Neural crest cell (in vitro differentiated cells): ENCODE results near the gene VSTM1. TPM values are rescaled to one million over a fixed set of nuclear protein-coding genes. Genes with fewer than 3 reads are reported as not detected.

ENCODE experiments used
- DNase-seq: peaks from one replicate; pipeline ENCODE4 v3.0.0; 2021; ENCODE audit warnings: low read depth, mixed read lengths, low spot score
- H3K27ac Mint-ChIP-seq: one replicate; pipeline ENCODE4 v1.8.0; 2021; ENCODE audit warnings: mild to moderate bottlenecking, mixed read lengths; ENCODE audit not compliant: unreplicated experiment
- H3K27me3 Mint-ChIP-seq: 2 replicates; pipeline ENCODE4 v1.8.0; 2021; ENCODE audit warnings: low read depth, mild to moderate bottlenecking, mixed read lengths
- H3K36me3 Mint-ChIP-seq: 2 replicates; pipeline ENCODE4 v1.8.0; 2021; ENCODE audit warnings: low read depth, mild to moderate bottlenecking, mixed read lengths
- H3K4me1 Mint-ChIP-seq: 2 replicates; pipeline ENCODE4 v1.8.0; 2021; ENCODE audit warnings: mixed read lengths
- H3K4me3 Mint-ChIP-seq: one replicate; pipeline ENCODE4 v1.8.0; 2021; ENCODE audit warnings: mild to moderate bottlenecking, mixed read lengths
- H3K9me3 Mint-ChIP-seq: 2 replicates; pipeline ENCODE4 v1.8.0; 2021; ENCODE audit warnings: mixed read lengths
- long read RNA-seq: library from polyadenylated mRNA; unstranded; transcript quantifications from one replicate; pipeline ENCODE4 v2.0.0, GENCODE V29; 2020
- total RNA-seq: library from RNA; stranded (reverse); gene quantifications from 2 replicates; pipeline ENCODE4 v1.2.1, GENCODE V29; 2021
- TF ChIP-seq, protein P1 (sequence below): fragments of 200-600 bp; sonication (generic); conservative IDR thresholded peaks from 2 replicates; pipeline ENCODE4 v1.5.0; 2021; ENCODE audit warnings: antibody characterized with exemption, mild to moderate bottlenecking

VSTM1 gene
- not detected in 2 replicates for total RNA-seq
- long read RNA-seq, result 0 reads

- Mint-ChIP-seq H3K4me3 (no peak within 1 kb of the TSS), H3K27ac (no peak within 1 kb of the TSS), H3K27me3 (no peaks in the 10 kb centered on the region), H3K9me3 (no peaks in the 10 kb centered on the region), H3K36me3 (no peaks in the 10 kb centered on the region), H3K4me1 (peaks cover 1% of the 10 kb centered on the region)
- DNase-seq, result no peak
- TF ChIP-seq, protein P1, sequence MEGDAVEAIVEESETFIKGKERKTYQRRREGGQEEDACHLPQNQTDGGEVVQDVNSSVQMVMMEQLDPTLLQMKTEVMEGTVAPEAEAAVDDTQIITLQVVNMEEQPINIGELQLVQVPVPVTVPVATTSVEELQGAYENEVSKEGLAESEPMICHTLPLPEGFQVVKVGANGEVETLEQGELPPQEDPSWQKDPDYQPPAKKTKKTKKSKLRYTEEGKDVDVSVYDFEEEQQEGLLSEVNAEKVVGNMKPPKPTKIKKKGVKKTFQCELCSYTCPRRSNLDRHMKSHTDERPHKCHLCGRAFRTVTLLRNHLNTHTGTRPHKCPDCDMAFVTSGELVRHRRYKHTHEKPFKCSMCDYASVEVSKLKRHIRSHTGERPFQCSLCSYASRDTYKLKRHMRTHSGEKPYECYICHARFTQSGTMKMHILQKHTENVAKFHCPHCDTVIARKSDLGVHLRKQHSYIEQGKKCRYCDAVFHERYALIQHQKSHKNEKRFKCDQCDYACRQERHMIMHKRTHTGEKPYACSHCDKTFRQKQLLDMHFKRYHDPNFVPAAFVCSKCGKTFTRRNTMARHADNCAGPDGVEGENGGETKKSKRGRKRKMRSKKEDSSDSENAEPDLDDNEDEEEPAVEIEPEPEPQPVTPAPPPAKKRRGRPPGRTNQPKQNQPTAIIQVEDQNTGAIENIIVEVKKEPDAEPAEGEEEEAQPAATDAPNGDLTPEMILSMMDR, result no peak
Measured at GRCh38 chr19:54063350-54064116, at the start of gene VSTM1. Gene VSTM1, minus strand, starts transcription at chr19:54063897. Its CDS starts 120 bp downstream, at chr19:54063777.

DNA sequence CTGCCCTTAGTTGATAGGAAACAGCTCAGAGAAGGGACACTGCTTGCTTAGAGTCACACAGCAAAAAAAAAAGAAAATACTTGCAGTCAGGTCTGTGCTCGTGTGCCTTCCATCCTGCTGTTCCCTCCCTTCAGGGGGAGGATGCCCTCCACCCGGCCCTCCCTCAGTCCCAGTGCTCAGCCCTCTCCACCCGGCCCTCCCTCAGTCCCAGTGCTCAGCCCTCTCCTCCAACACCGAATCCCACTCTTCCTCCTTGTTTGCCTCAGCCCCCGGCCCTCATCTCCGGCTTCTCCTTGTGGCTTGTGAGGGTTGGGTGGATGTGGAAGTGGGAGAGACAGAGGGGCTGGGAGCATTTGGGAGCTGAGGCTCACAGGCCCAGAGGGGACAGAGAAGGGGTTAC lies 46.0 kb upstream of the VSTM1 start:
- Mint-ChIP-seq H3K4me1 (peaks cover 16% of the 10 kb centered on the region), H3K36me3 (peaks cover 5% of the 10 kb centered on the region), H3K27me3 (no peaks in the 10 kb centered on the region), H3K27ac (no peak overlapping the region), H3K9me3 (no peaks in the 10 kb centered on the region), H3K4me3 (peak overlapping the region; percentile 12)
- TF ChIP-seq, protein P1, result no peak
- no peak for DNase-seq

- no peak for DNase-seq
- Mint-ChIP-seq H3K36me3 (peaks cover 5% of the 10 kb centered on the region), H3K4me1 (peaks cover 8% of the 10 kb centered on the region), H3K4me3 (peak overlapping the region; percentile 47), H3K27ac (no peak overlapping the region), H3K9me3 (no peaks in the 10 kb centered on the region), H3K27me3 (no peaks in the 10 kb centered on the region)
- TF ChIP-seq, protein P1, result no peak
Measured at GRCh38 chr19:54108496-54108895, 44.8 kb upstream of the VSTM1 start.

DNA sequence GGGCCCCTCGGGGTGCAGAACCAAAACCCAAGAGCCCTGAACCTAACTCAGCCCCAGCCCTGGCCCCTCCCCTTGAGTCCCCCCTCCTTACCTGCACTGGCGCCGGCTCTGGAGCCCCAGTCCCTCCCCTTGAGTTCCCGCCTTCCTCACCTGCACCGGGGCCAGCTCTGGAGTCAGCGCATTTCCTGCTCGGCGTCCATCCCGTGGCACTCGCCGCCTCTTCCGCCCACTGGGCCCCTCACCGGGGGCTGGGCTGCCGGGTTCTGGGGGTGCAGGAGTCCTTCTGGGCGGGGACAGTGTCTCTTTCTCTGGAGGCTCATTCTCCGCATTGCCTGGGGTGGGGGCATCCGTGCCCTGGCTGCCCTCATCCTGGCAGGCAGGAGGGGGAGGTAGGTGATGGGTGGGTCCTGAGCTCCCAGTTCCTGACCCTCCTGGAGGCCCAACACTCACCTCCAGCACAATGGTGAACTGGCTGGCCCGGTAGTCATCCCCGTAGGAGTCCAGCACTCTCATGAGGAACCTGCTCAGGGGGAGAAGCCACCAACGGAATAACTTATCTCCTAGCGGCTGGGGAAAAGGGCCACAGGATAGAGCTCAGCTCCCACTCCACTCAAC lies 44.3 kb upstream of the VSTM1 start:
- no peaks in the 10 kb centered on the region for H3K9me3 Mint-ChIP-seq
- no peak for DNase-seq
- peaks cover 9% of the 10 kb centered on the region for H3K4me1 Mint-ChIP-seq
- peak overlapping the region; percentile 40 for H3K4me3 Mint-ChIP-seq
- peaks cover 5% of the 10 kb centered on the region for H3K36me3 Mint-ChIP-seq
- H3K27me3 Mint-ChIP-seq, result no peaks in the 10 kb centered on the region
- TF ChIP-seq, protein P1, result no peak
- no peak overlapping the region for H3K27ac Mint-ChIP-seq

- DNase-seq, result no peak
- Mint-ChIP-seq H3K27me3 (peaks cover 3% of the 10 kb centered on the region), H3K36me3 (peaks cover 5% of the 10 kb centered on the region)
Measured at GRCh38 chr19:54106716-54107115, 43.0 kb upstream of the VSTM1 start.

More at GRCh38 chr19:54106716-54107115, 43.0 kb upstream of the VSTM1 start:
- peak overlapping the region; percentile 94 for H3K4me3 Mint-ChIP-seq
- TF ChIP-seq, protein P1, result no peak
- H3K4me1 Mint-ChIP-seq, result peaks cover 13% of the 10 kb centered on the region
- H3K27ac Mint-ChIP-seq, result no peak overlapping the region
- no peaks in the 10 kb centered on the region for H3K9me3 Mint-ChIP-seq
